Smooth muscle cell (in vitro differentiated cells): ENCODE measurements around the gene SLC2A6. TPM values are rescaled to one million over a fixed set of nuclear protein-coding genes. Genes with fewer than 3 reads are reported as not detected.

Source experiments
- DNase-seq: peaks from one replicate; lab custom pipeline; 2025; ENCODE audit not compliant: unreplicated experiment; lab: John Stamatoyannopoulos, UW
- H2AFZ ChIP-seq: fragments of 200-600 bp; sonication (generic); 2 replicates; pipeline ENCODE4 v1.6.0; 2016; ENCODE audit warnings: antibody characterized with exemption, low read depth, mild to moderate bottlenecking
- H3F3A ChIP-seq: fragments of 200-600 bp; sonication (generic); 2 replicates; pipeline ENCODE4 v1.6.0; 2017; ENCODE audit warnings: antibody characterized with exemption, low read depth
- H3K27ac ChIP-seq: fragments of 200-600 bp; sonication (generic); 2 replicates; pipeline ENCODE4 v1.5.1; 2016; ENCODE audit warnings: low read depth, mild to moderate bottlenecking
- H3K27me3 ChIP-seq: fragments of 200-600 bp; sonication (generic); 2 replicates; pipeline ENCODE4 v1.6.1; 2016; ENCODE audit warnings: low read depth, mild to moderate bottlenecking
- H3K36me3 ChIP-seq: fragments of 200-600 bp; sonication (generic); 2 replicates; pipeline ENCODE4 v1.5.1; 2016; ENCODE audit warnings: low read depth
- H3K4me1 ChIP-seq: fragments of 200-600 bp; sonication (generic); 2 replicates; pipeline ENCODE4 v1.5.1; 2016; ENCODE audit warnings: low read depth
- H3K4me2 ChIP-seq: fragments of 200-600 bp; sonication (generic); 2 replicates; pipeline ENCODE4 v1.6.0; 2016; ENCODE audit warnings: mild to moderate bottlenecking
- H3K4me3 ChIP-seq: fragments of 200-600 bp; sonication (generic); 2 replicates; pipeline ENCODE4 v1.5.1; 2016; ENCODE audit warnings: mild to moderate bottlenecking
- H3K79me2 ChIP-seq: fragments of 200-600 bp; sonication (generic); 2 replicates; pipeline ENCODE4 v1.6.0; 2016; ENCODE audit warnings: low read depth, mild to moderate bottlenecking
- H3K9ac ChIP-seq: fragments of 200-600 bp; sonication (generic); 2 replicates; pipeline ENCODE4 v1.6.0; 2016; ENCODE audit warnings: low read depth
- H3K9me3 ChIP-seq: fragments of 200-600 bp; sonication (generic); replicated peaks from 2 replicates; pipeline ENCODE4 v1.5.1; 2016; ENCODE audit warnings: low read depth
- H4K20me1 ChIP-seq: fragments of 200-600 bp; sonication (generic); 2 replicates; pipeline ENCODE4 v1.6.0; 2016; ENCODE audit warnings: low read depth
- WGBS: methylation state at CpG from one replicate; pipeline ENCODE4 v1.1.7; 2016; ENCODE audit warnings: low lambda C conversion rate; 5-methylcytosine and 5-hydroxymethylcytosine counted together
- polyA plus RNA-seq: library from polyadenylated mRNA; unstranded; fragments of >200 nt; fragmentation: Nextera tagmentation; extraction: Ambion mirVana; gene quantifications from 2 replicates; pipeline ENCODE4 v1.2.1, GENCODE V29; 2016
- total RNA-seq: library from RNA; depleted of rRNA; stranded (reverse); fragments of >200 nt; gene quantifications from 2 replicates; pipeline ENCODE4 v1.2.3, GENCODE V29; 2014
- TF ChIP-seq, protein P1 (sequence below): fragments of 200-600 bp; sonication (generic); IDR thresholded peaks from 2 replicates; pipeline ENCODE4 v1.5.1; 2017; ENCODE audit warnings: borderline replicate concordance, mild to moderate bottlenecking, antibody characterized with exemption; ENCODE audit not compliant: insufficient read depth, poor library complexity, severe bottlenecking

SLC2A6 gene
- total and polyA plus RNA-seq, 2 experiments from 2014 or later, result 13.8 to 21.0 TPM

DNA sequence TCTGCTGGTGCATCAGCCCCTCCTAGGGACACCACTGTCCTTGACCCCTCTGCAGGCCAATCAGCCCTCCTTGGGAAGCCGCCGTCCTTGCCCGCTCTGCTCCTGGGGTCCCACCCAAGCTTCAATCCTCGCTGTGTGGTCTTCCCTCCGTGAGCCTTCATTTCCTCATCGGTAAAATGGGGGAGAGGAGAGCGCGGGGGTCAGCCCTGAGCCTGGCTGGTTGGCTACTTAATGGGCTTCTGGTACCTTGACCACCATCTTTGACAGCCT is 12.7 kb upstream of the SLC2A6 start:
- H2AFZ ChIP-seq, result no peak overlapping the region
- no peaks in the 10 kb centered on the region for H3K9me3 ChIP-seq
- no peak overlapping the region for H3K9ac ChIP-seq
- H3F3A ChIP-seq, result no peaks in the 10 kb centered on the region
- H3K79me2 ChIP-seq, result no peaks in the 10 kb centered on the region
- H3K36me3 ChIP-seq, result no peaks in the 10 kb centered on the region
- no peaks in the 10 kb centered on the region for H3K4me1 ChIP-seq
- WGBS, result 97% methylated on average over 8 of the region's 8 CpGs
- H3K4me3 ChIP-seq, result no peak overlapping the region
- H3K27ac ChIP-seq, result no peak overlapping the region
- no peaks in the 10 kb centered on the region for H3K27me3 ChIP-seq
- no peaks in the 10 kb centered on the region for H4K20me1 ChIP-seq
- no peak overlapping the region for H3K4me2 ChIP-seq
- no peak for DNase-seq
- TF ChIP-seq, protein P1, sequence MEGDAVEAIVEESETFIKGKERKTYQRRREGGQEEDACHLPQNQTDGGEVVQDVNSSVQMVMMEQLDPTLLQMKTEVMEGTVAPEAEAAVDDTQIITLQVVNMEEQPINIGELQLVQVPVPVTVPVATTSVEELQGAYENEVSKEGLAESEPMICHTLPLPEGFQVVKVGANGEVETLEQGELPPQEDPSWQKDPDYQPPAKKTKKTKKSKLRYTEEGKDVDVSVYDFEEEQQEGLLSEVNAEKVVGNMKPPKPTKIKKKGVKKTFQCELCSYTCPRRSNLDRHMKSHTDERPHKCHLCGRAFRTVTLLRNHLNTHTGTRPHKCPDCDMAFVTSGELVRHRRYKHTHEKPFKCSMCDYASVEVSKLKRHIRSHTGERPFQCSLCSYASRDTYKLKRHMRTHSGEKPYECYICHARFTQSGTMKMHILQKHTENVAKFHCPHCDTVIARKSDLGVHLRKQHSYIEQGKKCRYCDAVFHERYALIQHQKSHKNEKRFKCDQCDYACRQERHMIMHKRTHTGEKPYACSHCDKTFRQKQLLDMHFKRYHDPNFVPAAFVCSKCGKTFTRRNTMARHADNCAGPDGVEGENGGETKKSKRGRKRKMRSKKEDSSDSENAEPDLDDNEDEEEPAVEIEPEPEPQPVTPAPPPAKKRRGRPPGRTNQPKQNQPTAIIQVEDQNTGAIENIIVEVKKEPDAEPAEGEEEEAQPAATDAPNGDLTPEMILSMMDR, result no peak

DNA sequence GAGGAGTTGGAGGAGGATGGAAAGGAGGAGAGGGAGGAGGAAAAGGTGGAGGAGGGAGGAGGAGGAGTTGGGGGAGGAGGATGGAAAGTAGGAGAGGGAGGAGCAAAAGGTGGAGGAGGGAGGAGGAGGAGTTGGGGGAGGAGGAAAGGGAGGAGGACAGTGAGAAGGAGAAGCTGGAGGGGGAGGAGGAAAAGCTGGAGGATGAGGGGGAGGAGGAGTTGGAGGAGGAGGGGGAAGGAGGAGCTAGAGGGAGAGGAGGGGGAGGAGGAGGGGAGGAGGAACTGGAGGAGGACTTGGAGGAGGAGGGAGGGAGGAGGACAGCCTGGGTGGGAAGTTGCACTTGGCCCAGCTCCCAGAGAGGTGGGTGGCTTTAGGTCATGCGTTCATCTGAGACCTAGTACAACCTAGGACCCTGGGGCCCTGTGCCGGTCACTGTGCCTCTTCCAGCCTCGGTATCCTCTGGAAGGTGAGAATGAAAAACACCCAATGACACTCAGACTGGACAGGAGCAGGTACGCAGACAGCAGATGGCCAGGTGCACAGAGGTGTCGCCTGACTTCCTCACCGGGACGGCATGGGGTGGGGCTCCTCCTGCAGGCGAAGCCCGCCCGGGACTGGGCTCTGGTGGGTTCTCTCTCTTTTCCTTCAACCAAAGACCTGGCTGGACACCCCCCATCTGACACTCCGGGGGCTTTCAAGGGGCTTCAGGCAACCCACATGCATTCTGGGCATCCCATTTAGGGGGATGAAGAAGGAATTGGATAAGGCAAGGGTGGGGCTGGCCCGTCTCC is 12.2 kb upstream of the SLC2A6 start:
- no peak overlapping the region for H2AFZ ChIP-seq

DNA sequence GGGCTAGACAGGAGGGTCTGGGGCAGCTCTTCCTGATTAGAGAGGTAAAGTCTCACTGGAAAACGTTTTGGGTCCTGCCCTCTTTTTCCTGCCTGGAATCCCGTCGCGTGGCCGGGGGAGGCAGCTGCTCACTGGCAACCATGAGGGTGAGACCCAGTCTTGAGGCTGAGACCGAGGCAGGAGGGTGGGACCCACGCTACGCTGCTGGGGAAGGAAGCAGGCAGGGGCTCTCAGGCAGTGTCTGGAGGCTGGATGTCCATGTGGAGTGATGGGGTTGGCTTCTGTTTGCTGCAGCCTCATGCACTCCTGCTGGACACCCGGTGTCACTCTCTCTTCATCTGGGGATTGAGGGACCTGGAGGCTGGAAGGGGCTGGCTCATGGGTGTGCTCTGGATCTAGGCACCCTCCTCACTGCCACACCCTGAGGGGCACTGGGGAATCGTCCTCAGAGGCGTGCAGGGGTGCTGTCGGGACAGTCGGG is 11.3 kb upstream of the SLC2A6 start:
- TF ChIP-seq, protein P1, result no peak
- no peak overlapping the region for H3K4me3 ChIP-seq
- no peak for DNase-seq
- no peak overlapping the region for H3K4me2 ChIP-seq
- no peak overlapping the region for H3K9ac ChIP-seq
- no peaks in the 10 kb centered on the region for H3F3A ChIP-seq
- no peaks in the 10 kb centered on the region for H3K27me3 ChIP-seq
- no peaks in the 10 kb centered on the region for H3K36me3 ChIP-seq
- WGBS, result 85% methylated on average over 13 of the region's 13 CpGs
- no peaks in the 10 kb centered on the region for H3K4me1 ChIP-seq
- no peaks in the 10 kb centered on the region for H3K9me3 ChIP-seq
- no peak overlapping the region for H2AFZ ChIP-seq
- no peak overlapping the region for H3K27ac ChIP-seq
- no peaks in the 10 kb centered on the region for H3K79me2 ChIP-seq
- H4K20me1 ChIP-seq, result no peaks in the 10 kb centered on the region

More for the DNA sequence above, 12.2 kb upstream of the SLC2A6 start:
- no peak overlapping the region for H3K9ac ChIP-seq
- TF ChIP-seq, protein P1, result no peak
- no peaks in the 10 kb centered on the region for H3K9me3 ChIP-seq
- no peaks in the 10 kb centered on the region for H4K20me1 ChIP-seq
- H3K79me2 ChIP-seq, result no peaks in the 10 kb centered on the region
- H3K27ac ChIP-seq, result no peak overlapping the region
- H3K4me1 ChIP-seq, result no peaks in the 10 kb centered on the region
- no peak overlapping the region for H3K4me3 ChIP-seq
- no peaks in the 10 kb centered on the region for H3K27me3 ChIP-seq
- no peak overlapping the region for H3K4me2 ChIP-seq
- WGBS, result 96% methylated on average over 12 of the region's 12 CpGs
- DNase-seq, result no peak
- H3F3A ChIP-seq, result no peaks in the 10 kb centered on the region
- H3K36me3 ChIP-seq, result no peaks in the 10 kb centered on the region
